NCI-H2029 (cell line): Measurements from ENCODE around the gene MTCL3.

Experiments
- DNase-seq: peaks from one replicate; lab custom pipeline; 2025; lab: John Stamatoyannopoulos, UW

Gene MTCL3

GRCh38 chr6:127468936-127469335 lies 50.2 kb downstream of the MTCL3 start:
- DNase-seq: no peak

GRCh38 chr6:127466416-127466815 lies 52.7 kb downstream of the MTCL3 start:
- no peak for DNase-seq

GRCh38 chr6:127464881-127465459 lies 54.2 kb downstream of the MTCL3 start:
- peak; percentile 3 for DNase-seq

GRCh38 chr6:127464161-127464880 lies 54.8 kb downstream of the MTCL3 start:
- no peak for DNase-seq

- no peak for DNase-seq
Observed at GRCh38 chr6:127463056-127463455, 56.1 kb downstream of the MTCL3 start.

- DNase-seq: no peak
Observed at GRCh38 chr6:127462376-127462775, 56.8 kb downstream of the MTCL3 start.

GRCh38 chr6:127460465-127460864 lies 58.7 kb downstream of the MTCL3 start:
- no peak for DNase-seq

- DNase-seq: no peak
Observed at GRCh38 chr6:127459231-127459641, 59.9 kb downstream of the MTCL3 start, which contains the start of gene KIAA0408. KIAA0408 (minus strand) TSS chr6:127459389; CDS start chr6:127453981, 5,408 bp downstream.

GRCh38 chr6:127458817-127459216 lies 60.3 kb downstream of the MTCL3 start:
- no peak for DNase-seq

- no peak for DNase-seq
Observed at GRCh38 chr6:127458222-127458621, 60.9 kb downstream of the MTCL3 start.

- no peak for DNase-seq
Observed at GRCh38 chr6:127457456-127458064, 61.6 kb downstream of the MTCL3 start.

GRCh38 chr6:127456465-127456864 lies 62.7 kb downstream of the MTCL3 start:
- DNase-seq: no peak

- DNase-seq: no peak
Observed at GRCh38 chr6:127453845-127454619, 65.1 kb downstream of the MTCL3 start.

- DNase-seq: no peak
Observed at GRCh38 chr6:127452803-127453202, 66.3 kb downstream of the MTCL3 start.

GRCh38 chr6:127451388-127451787 lies 67.7 kb downstream of the MTCL3 start:
- no peak for DNase-seq

GRCh38 chr6:127447780-127448179 lies 71.4 kb downstream of the MTCL3 start:
- DNase-seq: no peak

GRCh38 chr6:127446356-127446755 lies 72.8 kb downstream of the MTCL3 start:
- DNase-seq: no peak

GRCh38 chr6:127441881-127442280 lies 77.3 kb downstream of the MTCL3 start:
- no peak for DNase-seq

- DNase-seq: no peak
Observed at GRCh38 chr6:127439718-127440117, 79.4 kb downstream of the MTCL3 start.

- DNase-seq: no peak
Observed at GRCh38 chr6:127436578-127437110, 82.5 kb downstream of the MTCL3 start.

- no peak for DNase-seq
Observed at GRCh38 chr6:127435626-127436220, 83.4 kb downstream of the MTCL3 start.

- no peak for DNase-seq
Observed at GRCh38 chr6:127434651-127435050, 84.5 kb downstream of the MTCL3 start.
